Thyroid gland (tissue), 4 donors: ENCODE results near the gene SUCLG2.

Source experiments
- POLR2A ChIP-seq, 2 donors: fragments of 450-650 bp; IDR thresholded peaks; one replicate each; pipeline ENCODE4 v1.6.1; 2017; ENCODE audit warnings: antibody characterized with exemption in 2 of 2, mild to moderate bottlenecking in 2 of 2, moderate library complexity in 1 of 2
- TF ChIP-seq, protein P1 (sequence below), 6 experiments: fragments of 200-600 bp in 3 of 6; fragments of 450-650 bp in 3 of 6; sonication (generic) in 3 of 6; IDR thresholded peaks; one replicate each; pipeline ENCODE4 v1.5.1; 2016 to 2019; ENCODE audit warnings: antibody characterized with exemption in 6 of 6, mild to moderate bottlenecking in 2 of 6, inconsistent platforms in 1 of 6, moderate library complexity in 1 of 6

DNA sequence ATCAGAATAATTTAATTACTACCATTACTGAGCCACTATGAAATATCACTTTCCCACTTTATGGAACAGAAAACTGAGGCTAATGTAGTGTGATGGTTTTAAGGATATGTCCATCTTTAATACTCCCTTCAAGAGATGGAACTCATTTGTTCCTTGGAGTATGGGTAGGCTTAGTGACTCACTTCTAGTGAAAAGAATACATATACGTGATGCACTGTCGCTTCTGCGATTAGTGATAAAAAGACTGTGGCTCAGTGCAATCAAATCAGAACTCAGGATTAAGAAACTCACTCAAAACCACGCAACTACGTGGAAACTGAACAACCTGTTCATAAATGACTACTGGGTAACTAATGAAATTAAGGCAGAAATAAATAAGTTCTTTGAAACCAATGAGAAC is 216.6 kb downstream of the SUCLG2 start:
- TF ChIP-seq, protein P1, sequence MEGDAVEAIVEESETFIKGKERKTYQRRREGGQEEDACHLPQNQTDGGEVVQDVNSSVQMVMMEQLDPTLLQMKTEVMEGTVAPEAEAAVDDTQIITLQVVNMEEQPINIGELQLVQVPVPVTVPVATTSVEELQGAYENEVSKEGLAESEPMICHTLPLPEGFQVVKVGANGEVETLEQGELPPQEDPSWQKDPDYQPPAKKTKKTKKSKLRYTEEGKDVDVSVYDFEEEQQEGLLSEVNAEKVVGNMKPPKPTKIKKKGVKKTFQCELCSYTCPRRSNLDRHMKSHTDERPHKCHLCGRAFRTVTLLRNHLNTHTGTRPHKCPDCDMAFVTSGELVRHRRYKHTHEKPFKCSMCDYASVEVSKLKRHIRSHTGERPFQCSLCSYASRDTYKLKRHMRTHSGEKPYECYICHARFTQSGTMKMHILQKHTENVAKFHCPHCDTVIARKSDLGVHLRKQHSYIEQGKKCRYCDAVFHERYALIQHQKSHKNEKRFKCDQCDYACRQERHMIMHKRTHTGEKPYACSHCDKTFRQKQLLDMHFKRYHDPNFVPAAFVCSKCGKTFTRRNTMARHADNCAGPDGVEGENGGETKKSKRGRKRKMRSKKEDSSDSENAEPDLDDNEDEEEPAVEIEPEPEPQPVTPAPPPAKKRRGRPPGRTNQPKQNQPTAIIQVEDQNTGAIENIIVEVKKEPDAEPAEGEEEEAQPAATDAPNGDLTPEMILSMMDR (IDR thresholded peaks at IDR 0.05), result no peak
- TF ChIP-seq POLR2A (IDR thresholded peaks at IDR 0.05), result no peak
